Measurements from ENCODE around the gene SPINK1. TPM values are rescaled to one million over a fixed set of nuclear protein-coding genes. Genes with fewer than 3 reads are reported as not detected.

SPINK1 gene
- total RNA-seq: 3,409 and 3,546 TPM in 2 replicates
- long read RNA-seq, transcript SPINK1-203 (3 exons, 1,188 nt): minor isoform, 25 of 474 reads
- long read RNA-seq, transcript SPINK1-201 (4 exons, 542 nt): major isoform, 365 of 474 reads
- long read RNA-seq, partial matches to known transcripts: 23 of 474 reads
- long read RNA-seq, other reads (novel, unspliced or antisense): 59 of 474 reads

GRCh38 chr5:147831465-147831864 lies at the start of gene SPINK1:
TSS of gene SPINK1 (minus strand) at chr5:147831671. CDS start at chr5:147831577, 94 bp downstream.
- H3K9me3 Mint-ChIP-seq (ENCODE audit: low read depth): no peaks in the 10 kb centered on the region
- peak within 1 kb of the TSS; percentile 87 for H3K4me3 Mint-ChIP-seq (ENCODE audit: low read depth)
- peaks cover 36% of the 10 kb centered on the region for H3K36me3 Mint-ChIP-seq (ENCODE audit: insufficient read depth)
- no peak for TF ChIP-seq CTCF (IDR thresholded peaks at IDR 0.05; ENCODE audit: unreplicated experiment)
- H3K27me3 Mint-ChIP-seq: no peaks in the 10 kb centered on the region
- H3K4me1 Mint-ChIP-seq (ENCODE audit: low read depth): peaks cover 69% of the 10 kb centered on the region
- DNase-seq (ENCODE audit: low spot score, unreplicated experiment): peak; percentile 41
- H3K27ac Mint-ChIP-seq: peak within 1 kb of the TSS; percentile 90

GRCh38 chr5:147880487-147880886 lies 49.0 kb upstream of the SPINK1 start:
- Mint-ChIP-seq H3K27ac (no peak overlapping the region), H3K4me3 (ENCODE audit: low read depth) (no peak overlapping the region), H3K9me3 (ENCODE audit: low read depth) (no peaks in the 10 kb centered on the region), H3K36me3 (ENCODE audit: insufficient read depth) (no peaks in the 10 kb centered on the region), H3K27me3 (peaks cover 10% of the 10 kb centered on the region), H3K4me1 (ENCODE audit: low read depth) (peaks cover 12% of the 10 kb centered on the region)
- no peak for DNase-seq (ENCODE audit: low spot score, unreplicated experiment)
- no peak for TF ChIP-seq CTCF (IDR thresholded peaks at IDR 0.05; ENCODE audit: unreplicated experiment)

GRCh38 chr5:147879784-147880183 lies 48.3 kb upstream of the SPINK1 start:
- no peak overlapping the region for H3K4me3 Mint-ChIP-seq (ENCODE audit: low read depth)
- H3K27ac Mint-ChIP-seq: no peak overlapping the region
- no peak for TF ChIP-seq CTCF (IDR thresholded peaks at IDR 0.05; ENCODE audit: unreplicated experiment)
- H3K4me1 Mint-ChIP-seq (ENCODE audit: low read depth): peaks cover 13% of the 10 kb centered on the region
- peaks cover 14% of the 10 kb centered on the region for H3K27me3 Mint-ChIP-seq
- no peaks in the 10 kb centered on the region for H3K36me3 Mint-ChIP-seq (ENCODE audit: insufficient read depth)
- H3K9me3 Mint-ChIP-seq (ENCODE audit: low read depth): peaks cover 3% of the 10 kb centered on the region
- DNase-seq (ENCODE audit: low spot score, unreplicated experiment): no peak

- Mint-ChIP-seq H3K4me1 (ENCODE audit: low read depth) (peaks cover 15% of the 10 kb centered on the region), H3K36me3 (ENCODE audit: insufficient read depth) (no peaks in the 10 kb centered on the region), H3K4me3 (ENCODE audit: low read depth) (no peak within 1 kb of the TSS), H3K27me3 (peaks cover 30% of the 10 kb centered on the region), H3K27ac (no peak within 1 kb of the TSS), H3K9me3 (ENCODE audit: low read depth) (peaks cover 5% of the 10 kb centered on the region)
- TF ChIP-seq CTCF (IDR thresholded peaks at IDR 0.05; ENCODE audit: unreplicated experiment): no peak
- no peak for DNase-seq (ENCODE audit: low spot score, unreplicated experiment)
Measured at GRCh38 chr5:147878066-147878759, 46.7 kb upstream of the SPINK1 start, which contains the start of gene SCGB3A2. TSS of gene SCGB3A2 (plus strand) at chr5:147878711. CDS start at chr5:147878804, 93 bp downstream.

- TF ChIP-seq CTCF (IDR thresholded peaks at IDR 0.05; ENCODE audit: unreplicated experiment): no peak
- peaks cover 13% of the 10 kb centered on the region for H3K4me1 Mint-ChIP-seq (ENCODE audit: low read depth)
Measured at GRCh38 chr5:147876626-147877025, 45.2 kb upstream of the SPINK1 start.

More at GRCh38 chr5:147876626-147877025, 45.2 kb upstream of the SPINK1 start:
- Mint-ChIP-seq H3K4me3 (ENCODE audit: low read depth) (no peak overlapping the region), H3K9me3 (ENCODE audit: low read depth) (peaks cover 5% of the 10 kb centered on the region), H3K36me3 (ENCODE audit: insufficient read depth) (no peaks in the 10 kb centered on the region), H3K27ac (no peak overlapping the region), H3K27me3 (peaks cover 46% of the 10 kb centered on the region)
- no peak for DNase-seq (ENCODE audit: low spot score, unreplicated experiment)

All from progenitor cell of endocrine pancreas (in vitro differentiated cells).